Chondrocyte (in vitro differentiated cells): Measurements from ENCODE around the gene ACAA1. TPM values are rescaled to one million over a fixed set of nuclear protein-coding genes. Genes with fewer than 3 reads are reported as not detected.
"Not testable (repeated sequence)": the region's sequence is repeated elsewhere in the genome, so short reads cannot be mapped to it uniquely, and the experiment has no call there.

ENCODE experiments used
- DNase-seq: peaks from one replicate; pipeline ENCODE4 v3.0.0; 2021; ENCODE audit warnings: mixed read lengths, low spot score
- H3K27ac Mint-ChIP-seq: one replicate; pipeline ENCODE4 v1.8.0; 2021; ENCODE audit warnings: mild to moderate bottlenecking, moderate library complexity, mixed read lengths; ENCODE audit not compliant: unreplicated experiment
- H3K27me3 Mint-ChIP-seq: 2 replicates; pipeline ENCODE4 v1.8.0; 2021; ENCODE audit warnings: low read depth, mixed read lengths
- H3K36me3 Mint-ChIP-seq: 2 replicates; pipeline ENCODE4 v1.8.0; 2021; ENCODE audit warnings: low read depth, mixed read lengths
- H3K4me1 Mint-ChIP-seq: 2 replicates; pipeline ENCODE4 v1.8.0; 2021; ENCODE audit warnings: low read depth, mild to moderate bottlenecking, mixed read lengths
- H3K4me3 Mint-ChIP-seq: one replicate; pipeline ENCODE4 v1.8.0; 2021; ENCODE audit warnings: mild to moderate bottlenecking, moderate library complexity, mixed read lengths; ENCODE audit not compliant: unreplicated experiment
- H3K9me3 Mint-ChIP-seq: 2 replicates; pipeline ENCODE4 v1.8.0; 2021; ENCODE audit warnings: low read depth, mixed read lengths
- CTCF ChIP-seq: fragments of 200-600 bp; sonication (generic); IDR thresholded peaks from 2 replicates; pipeline ENCODE4 v1.5.0; 2021; ENCODE audit warnings: antibody characterized with exemption, mild to moderate bottlenecking, moderate library complexity
- total RNA-seq: library from RNA; stranded (reverse); gene quantifications from 3 replicates; pipeline ENCODE4 v1.2.1, GENCODE V29; 2021

ACAA1 gene
- total RNA-seq, 1 donor from 2014 or later, result 48.6 TPM

DNA sequence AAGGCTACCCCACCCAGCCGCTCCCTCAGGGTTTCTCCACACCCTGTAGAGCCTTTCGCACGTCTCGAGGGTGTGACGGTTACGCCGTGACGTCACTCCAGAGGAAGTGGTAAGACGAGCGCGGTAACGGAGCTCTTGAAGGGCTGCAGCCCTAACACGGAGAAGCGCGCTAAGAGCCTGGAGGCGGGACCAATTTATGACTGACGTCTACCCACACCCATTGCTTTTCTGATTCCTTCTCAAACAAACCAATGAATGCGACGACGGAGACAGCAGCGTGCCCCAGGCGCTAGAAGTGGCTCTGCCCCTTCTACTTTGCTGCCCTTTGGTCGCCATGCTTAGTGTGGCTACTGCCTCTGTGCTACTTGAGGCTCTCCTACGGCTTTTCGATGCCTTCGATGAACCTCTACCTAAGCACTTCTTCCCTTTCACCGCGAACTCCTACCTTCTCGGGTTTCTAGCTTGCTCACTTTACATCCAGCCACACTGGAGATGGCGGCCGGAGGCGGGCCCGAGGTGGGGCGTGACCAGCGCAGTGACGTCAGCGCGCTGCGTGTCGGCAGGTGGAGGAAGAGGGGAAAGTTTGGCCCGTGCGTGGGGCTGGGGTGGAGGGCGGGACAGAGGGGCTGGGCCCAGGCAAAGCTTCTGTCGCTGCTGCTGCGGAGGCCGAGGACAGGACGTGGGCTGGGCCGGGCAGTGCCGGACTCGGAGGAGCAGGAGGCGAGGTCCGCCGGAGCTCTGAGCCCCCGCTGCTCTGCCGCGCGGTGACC lies 28.2 kb upstream of the ACAA1 start, which contains the start of gene OXSR1:
Gene OXSR1, plus strand, starts transcription at position 586 of the 770 bp plus-strand sequence. CDS start 340 bp downstream, outside the sequence.
- no peaks in the 10 kb centered on the region for H3K9me3 Mint-ChIP-seq
- H3K27me3 Mint-ChIP-seq, result no peaks in the 10 kb centered on the region
- TF ChIP-seq CTCF, result no peak
- peak within 1 kb of the TSS; percentile 99 for H3K27ac Mint-ChIP-seq
- peak within 1 kb of the TSS; percentile 99 for H3K4me3 Mint-ChIP-seq
- no peaks in the 10 kb centered on the region for H3K36me3 Mint-ChIP-seq
- DNase-seq, result peak; percentile 98
- H3K4me1 Mint-ChIP-seq, result peaks cover 42% of the 10 kb centered on the region

DNA sequence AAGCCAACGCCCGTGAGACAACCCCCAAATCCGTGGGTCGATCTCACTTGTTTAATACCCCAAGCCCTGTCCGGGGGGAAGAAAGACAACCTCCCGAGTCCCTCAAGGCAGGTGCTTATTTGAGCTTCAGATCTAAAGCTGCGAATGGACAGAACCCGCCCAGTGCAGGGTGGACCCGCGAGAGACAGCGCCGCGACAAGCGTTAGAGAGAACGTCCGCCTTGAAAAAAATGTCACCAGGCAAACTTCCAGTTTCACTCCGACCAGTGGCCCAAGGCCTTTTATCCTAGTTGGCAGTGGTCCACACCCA lies 27.7 kb upstream of the ACAA1 start:
- Mint-ChIP-seq H3K27ac (peak overlapping the region; percentile 99), H3K27me3 (no peaks in the 10 kb centered on the region), H3K4me1 (peaks cover 39% of the 10 kb centered on the region), H3K4me3 (peak overlapping the region; percentile 99), H3K36me3 (no peaks in the 10 kb centered on the region), H3K9me3 (no peaks in the 10 kb centered on the region)
- no peak for DNase-seq
- no peak for TF ChIP-seq CTCF

DNA sequence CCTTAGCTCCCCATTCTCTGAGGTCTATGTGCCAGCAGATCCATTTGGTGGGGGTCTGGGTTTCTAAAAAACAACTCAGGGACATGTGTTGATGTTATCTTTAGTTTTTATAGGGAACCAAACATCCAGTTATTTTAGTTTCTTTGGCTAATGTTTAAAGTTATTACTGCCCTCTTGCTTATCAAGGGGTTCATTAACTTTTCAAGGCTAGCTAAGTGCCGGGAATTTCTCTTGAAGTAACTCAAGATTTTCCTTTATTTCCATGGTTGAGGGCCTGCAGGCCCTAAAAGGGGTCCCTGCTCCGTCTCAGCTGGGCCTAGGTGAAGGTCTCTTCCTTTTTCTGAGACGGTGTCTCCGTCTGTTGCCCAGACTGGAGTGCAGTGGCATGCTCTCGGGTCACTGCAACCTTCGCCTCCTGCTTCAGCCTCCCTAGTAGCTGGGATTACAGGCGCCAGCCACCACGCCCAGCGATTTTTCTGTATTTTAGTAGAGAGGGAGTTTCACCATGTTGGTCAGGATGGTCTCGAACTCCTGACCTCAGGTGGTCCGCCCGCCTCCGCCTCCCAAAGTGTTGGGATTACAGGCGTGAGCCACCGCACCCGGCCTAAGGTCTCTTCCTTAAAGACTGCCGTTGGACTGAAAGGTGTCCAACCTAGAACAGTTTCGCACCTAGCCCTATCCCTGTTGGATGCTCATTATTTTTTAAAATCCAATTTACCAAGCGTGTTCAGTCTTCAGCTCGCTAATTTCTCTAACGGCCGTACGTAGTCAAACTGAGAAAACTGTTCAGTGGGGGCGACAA lies 27.1 kb upstream of the ACAA1 start:
- no peak for DNase-seq
- no peaks in the 10 kb centered on the region for H3K27me3 Mint-ChIP-seq
- H3K4me3 Mint-ChIP-seq, result peak overlapping the region; percentile 99
- H3K4me1 Mint-ChIP-seq, result peaks cover 34% of the 10 kb centered on the region
- no peaks in the 10 kb centered on the region for H3K36me3 Mint-ChIP-seq
- TF ChIP-seq CTCF, result no peak
- H3K9me3 Mint-ChIP-seq, result no peaks in the 10 kb centered on the region
- H3K27ac Mint-ChIP-seq, result peak overlapping the region; percentile 99

DNA sequence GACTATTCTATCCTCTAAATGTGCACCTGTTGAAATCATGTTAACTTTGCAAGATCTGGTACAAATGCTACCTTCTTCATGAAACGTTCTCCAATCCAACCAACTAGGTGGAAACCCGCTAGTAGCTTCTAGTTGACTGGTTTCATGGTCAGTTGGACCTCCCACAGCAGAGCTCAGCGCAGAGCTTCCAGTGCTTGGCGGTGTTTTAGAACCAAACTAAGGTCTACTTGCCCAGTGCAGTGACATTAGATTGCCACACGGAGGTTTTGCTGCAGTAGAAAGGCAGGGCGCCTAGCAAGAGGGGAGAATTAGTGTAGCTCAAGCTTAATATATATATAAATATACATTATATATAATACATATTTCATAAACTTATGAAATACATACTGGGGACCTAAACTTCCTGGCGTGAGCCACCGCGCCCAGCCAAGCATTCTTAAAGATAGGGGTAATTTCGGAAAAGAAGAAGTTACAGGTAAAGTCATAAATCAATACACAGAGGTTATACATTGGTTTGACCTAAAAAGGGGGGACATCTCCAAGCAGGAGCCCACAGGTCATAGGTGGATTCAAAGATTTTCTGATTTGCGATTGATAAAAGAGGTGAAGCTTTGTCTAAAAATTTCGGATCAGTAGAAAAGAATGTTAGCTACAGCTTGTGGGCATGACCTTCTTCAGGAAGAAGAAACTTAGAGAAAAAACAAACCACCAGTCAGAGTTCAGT lies 26.4 kb upstream of the ACAA1 start:
- Mint-ChIP-seq H3K4me1 (peaks cover 26% of the 10 kb centered on the region), H3K4me3 (no peak overlapping the region), H3K36me3 (no peaks in the 10 kb centered on the region), H3K27me3 (no peaks in the 10 kb centered on the region), H3K9me3 (no peaks in the 10 kb centered on the region), H3K27ac (peak overlapping the region; percentile 57)
- DNase-seq, result no peak
- peak; percentile 32 for TF ChIP-seq CTCF

- not testable (repeated sequence) for H3K27me3 Mint-ChIP-seq, H3K36me3 Mint-ChIP-seq, H3K27ac Mint-ChIP-seq, H3K9me3 Mint-ChIP-seq, DNase-seq, H3K4me1 Mint-ChIP-seq, H3K4me3 Mint-ChIP-seq
These were observed 23.8 kb upstream of the ACAA1 start for GRCh38 chr3:38160704-38161103.
